T-helper 2 cell treated with Interferon-gamma antibody and Interleukin-4, amounts not matched to agents 100 ng/mL and 5 ng/mL, for 36 hours (primary cell): ENCODE results near the gene GHR. TPM values are rescaled to one million over a fixed set of nuclear protein-coding genes. Genes with fewer than 3 reads are reported as not detected.

Experiments used
- intact Hi-C: fragments of 100-400 bp; cut with micrococcal nuclease; formaldehyde crosslinking; loops from one replicate; pipeline ENCODE4 v1.15.1; 2023
- total RNA-seq: library from RNA; stranded (reverse); gene quantifications from 2 replicates; pipeline ENCODE4 v1.2.3, GENCODE V29; 2022

Gene GHR
- total RNA-seq, 1 donor from 2014 or later: not detected

GRCh38 chr5:42461507-42461906, 38.3 kb downstream of the GHR start:
- intact Hi-C loops: no loop called here

- intact Hi-C loops: no loop called here
Observed at GRCh38 chr5:42462083-42462482, 38.8 kb downstream of the GHR start.

- intact Hi-C loops: no loop called here
Observed at GRCh38 chr5:42467572-42467971, 44.3 kb downstream of the GHR start.

GRCh38 chr5:42467981-42468524, 44.8 kb downstream of the GHR start:
- intact Hi-C loops: no loop called here

GRCh38 chr5:42483472-42484154, 60.4 kb downstream of the GHR start:
- intact Hi-C loops: no loop called here

- intact Hi-C loops: no loop called here
Observed at GRCh38 chr5:42487077-42487476, 63.8 kb downstream of the GHR start.

- intact Hi-C loops: no loop called here
Observed at GRCh38 chr5:42487821-42488220, 64.6 kb downstream of the GHR start.

- intact Hi-C loops: no loop called here
Observed at GRCh38 chr5:42490831-42491230, 67.6 kb downstream of the GHR start.

- intact Hi-C loops: no loop called here
Observed at GRCh38 chr5:42491699-42492098, 68.5 kb downstream of the GHR start.

- intact Hi-C loops: no loop called here
Observed at GRCh38 chr5:42492974-42493373, 69.7 kb downstream of the GHR start.

GRCh38 chr5:42494414-42494813, 71.2 kb downstream of the GHR start:
- intact Hi-C loops: no loop called here

- intact Hi-C loops: no loop called here
Observed at GRCh38 chr5:42495914-42496313, 72.7 kb downstream of the GHR start.

GRCh38 chr5:42496397-42497156, 73.3 kb downstream of the GHR start:
- intact Hi-C loops: no loop called here

GRCh38 chr5:42498000-42498399, 74.8 kb downstream of the GHR start:
- intact Hi-C loops: no loop called here

GRCh38 chr5:42499016-42499415, 75.8 kb downstream of the GHR start:
- intact Hi-C loops: no loop called here

- intact Hi-C loops: no loop called here
Observed at GRCh38 chr5:42500003-42500599, 76.9 kb downstream of the GHR start.

GRCh38 chr5:42502613-42503470, 79.6 kb downstream of the GHR start:
- intact Hi-C loops: no loop called here

- intact Hi-C loops: no loop called here
Observed at GRCh38 chr5:42506662-42507061, 83.4 kb downstream of the GHR start.

- intact Hi-C loops: no loop called here
Observed at GRCh38 chr5:42507451-42508097, 84.3 kb downstream of the GHR start.

GRCh38 chr5:42513246-42513645, 90.0 kb downstream of the GHR start:
- intact Hi-C loops: loop anchor here (10.0 kb wide), 1 partner anchor 372 kb away; no protein-coding TSS in a partner anchor

- intact Hi-C loops: loop anchor here (1.0 to 10.0 kb wide), 2 partner anchors 253 to 370 kb away; no protein-coding TSS in a partner anchor
Observed at GRCh38 chr5:42514754-42515153, 91.5 kb downstream of the GHR start.
